ENCODE data around the gene FCER1G.
"Not testable (repeated sequence)": the region's sequence is repeated elsewhere in the genome, so short reads cannot be mapped to it uniquely, and the experiment has no call there.

Gene FCER1G

DNA sequence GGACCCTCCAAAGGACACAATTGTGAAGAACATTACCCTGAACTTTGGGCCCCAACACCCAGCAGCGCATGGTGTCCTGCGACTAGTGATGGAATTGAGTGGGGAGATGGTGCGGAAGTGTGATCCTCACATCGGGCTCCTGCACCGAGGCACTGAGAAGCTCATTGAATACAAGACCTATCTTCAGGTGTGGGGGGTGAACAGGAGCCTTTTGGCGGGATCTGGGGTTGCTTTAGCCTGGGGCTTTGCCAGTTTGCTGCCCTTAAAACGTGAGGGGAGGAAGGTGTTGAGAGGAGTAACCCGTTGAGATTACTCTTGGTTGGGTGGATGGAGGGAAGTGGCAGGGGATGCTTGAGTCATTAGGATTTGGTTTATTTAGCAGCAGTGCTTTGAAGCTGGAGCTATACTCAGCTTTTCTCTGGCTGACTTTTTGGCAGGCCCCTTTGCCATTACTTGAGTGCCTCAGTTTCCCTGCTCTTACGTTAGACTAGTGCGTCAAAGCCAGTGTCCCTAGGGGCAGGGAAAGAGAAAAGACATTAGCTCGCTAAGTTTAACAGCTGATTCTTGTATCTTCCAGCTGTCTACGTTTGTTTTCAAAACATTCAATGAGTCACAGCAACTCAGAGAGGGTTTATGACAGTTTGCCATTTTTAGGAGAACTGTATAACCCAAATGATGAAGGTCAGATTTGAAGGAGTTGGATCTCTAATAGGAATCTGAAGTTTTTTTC is 8.5 kb upstream of the FCER1G start:
- no peak for DNase-seq (ENCODE audit: low spot score)

GRCh38 chr1:161207173-161207572 is 7.9 kb upstream of the FCER1G start:
- DNase-seq (ENCODE audit: low spot score) = no peak

DNA sequence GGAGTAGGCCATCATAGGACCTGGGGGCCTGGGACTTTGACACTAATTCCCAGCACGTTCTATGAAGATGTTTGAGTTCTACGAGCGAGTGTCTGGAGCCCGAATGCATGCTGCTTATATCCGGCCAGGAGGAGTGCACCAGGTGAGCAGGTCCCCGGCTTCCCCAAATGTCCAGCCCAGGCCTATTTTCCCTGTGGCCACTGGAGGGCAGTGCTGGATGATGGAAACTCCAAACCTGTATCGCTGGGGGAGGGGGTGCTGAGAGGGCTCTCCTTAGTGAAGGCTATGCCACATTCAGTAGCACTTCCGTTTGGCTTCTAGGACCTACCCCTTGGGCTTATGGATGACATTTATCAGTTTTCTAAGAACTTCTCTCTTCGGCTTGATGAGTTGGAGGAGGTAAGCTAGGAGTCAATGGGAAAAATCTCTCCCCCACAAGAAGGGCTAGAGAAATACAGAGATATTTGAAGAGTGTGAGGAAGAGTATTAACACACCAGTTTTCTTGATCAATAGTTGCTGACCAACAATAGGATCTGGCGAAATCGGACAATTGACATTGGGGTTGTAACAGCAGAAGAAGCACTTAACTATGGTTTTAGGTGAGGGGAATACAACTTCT is 5.2 kb upstream of the FCER1G start:
- peak; percentile 82 for DNase-seq (ENCODE audit: low spot score)

- no peak for DNase-seq (ENCODE audit: low spot score)
These were observed 726 bp upstream of the FCER1G start for GRCh38 chr1:161214369-161214768.

DNA sequence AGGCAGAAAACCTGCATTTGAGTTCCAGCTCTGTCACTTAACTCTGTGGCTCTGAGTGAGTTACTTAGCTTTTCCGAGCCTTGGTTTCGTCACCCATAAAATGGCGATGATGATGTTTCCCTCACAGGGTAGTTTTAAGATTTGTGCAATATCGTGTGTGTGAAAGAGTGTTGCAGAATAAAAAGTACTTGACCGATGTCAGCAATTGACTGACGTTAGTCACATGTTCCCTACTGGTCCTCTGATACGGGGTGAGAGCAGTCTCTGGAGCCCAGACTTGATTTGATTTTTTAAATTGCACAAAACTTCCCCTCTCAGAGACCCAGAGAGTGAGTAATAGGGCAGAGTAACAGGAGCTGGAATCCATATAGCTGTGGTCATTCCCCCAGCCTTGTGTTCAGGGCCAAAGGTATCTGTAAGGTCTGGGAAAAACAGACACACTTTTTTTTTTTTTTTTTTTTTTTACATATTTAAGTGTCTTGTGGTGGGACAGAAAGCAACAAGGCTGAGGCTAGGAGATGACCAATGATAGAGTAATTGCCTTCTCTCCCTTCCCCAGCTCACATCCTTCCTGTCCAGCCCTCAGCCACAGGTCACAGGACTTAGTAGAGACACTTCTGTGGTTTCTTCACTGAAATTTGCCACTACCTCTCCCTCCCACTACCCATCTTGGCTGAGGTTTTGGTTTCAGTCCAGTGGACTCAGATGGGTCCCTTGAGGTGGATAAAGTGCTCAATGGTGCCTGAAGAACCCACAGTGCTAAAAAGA is 2.0 kb downstream of the FCER1G start:
- DNase-seq (ENCODE audit: low spot score) = no peak

DNA sequence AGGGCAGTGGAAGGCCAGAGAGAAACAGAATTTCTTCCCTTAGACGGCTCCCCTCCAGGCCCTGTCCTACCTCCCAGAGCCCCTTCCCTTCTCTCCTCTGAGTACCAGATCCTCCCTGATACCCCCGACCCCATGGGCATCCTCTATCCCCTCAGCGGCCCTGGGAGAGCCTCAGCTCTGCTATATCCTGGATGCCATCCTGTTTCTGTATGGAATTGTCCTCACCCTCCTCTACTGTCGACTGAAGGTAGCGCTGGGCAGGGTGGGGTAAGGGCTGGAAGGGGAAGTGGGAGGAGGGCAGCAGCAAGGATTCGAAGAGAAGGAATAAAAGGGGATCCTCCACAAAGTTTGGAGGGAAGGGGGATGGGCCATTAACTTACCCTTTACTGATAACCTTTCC is 2.7 kb downstream of the FCER1G start:
- DNase-seq (ENCODE audit: low spot score) = no peak

DNA sequence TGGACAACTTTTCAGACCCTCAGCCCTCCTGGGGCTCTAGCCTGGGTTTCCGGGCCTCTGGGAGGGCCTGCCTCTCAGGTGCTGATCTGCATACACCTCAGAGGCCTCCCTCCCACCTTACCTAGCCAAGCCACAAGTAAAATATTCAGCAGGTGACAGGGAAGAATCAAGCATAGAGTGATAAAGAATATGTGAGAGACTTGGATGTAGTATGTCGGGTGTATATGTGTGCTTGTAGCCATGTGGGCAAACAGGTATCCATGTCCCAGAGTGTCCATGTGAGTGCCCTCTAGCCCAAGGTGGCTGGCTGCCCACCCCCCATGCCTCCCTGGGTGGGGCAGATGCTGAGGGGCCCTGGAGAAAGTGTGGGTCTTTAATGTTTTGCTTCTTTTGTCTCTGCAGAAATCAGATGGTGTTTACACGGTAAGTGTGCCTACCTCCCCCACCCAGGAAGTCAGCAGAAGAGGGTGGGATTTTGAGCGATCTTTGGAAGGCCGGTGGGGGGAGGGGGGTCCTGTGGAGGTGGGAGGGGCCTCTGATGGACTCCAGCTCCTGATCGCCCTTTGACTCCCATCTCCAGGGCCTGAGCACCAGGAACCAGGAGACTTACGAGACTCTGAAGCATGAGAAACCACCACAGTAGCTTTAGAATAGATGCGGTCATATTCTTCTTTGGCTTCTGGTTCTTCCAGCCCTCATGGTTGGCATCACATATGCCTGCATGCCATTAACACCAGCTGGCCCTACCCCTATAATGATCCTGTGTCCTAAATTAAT is 3.4 kb downstream of the FCER1G start:
- no peak for DNase-seq (ENCODE audit: low spot score)

DNA sequence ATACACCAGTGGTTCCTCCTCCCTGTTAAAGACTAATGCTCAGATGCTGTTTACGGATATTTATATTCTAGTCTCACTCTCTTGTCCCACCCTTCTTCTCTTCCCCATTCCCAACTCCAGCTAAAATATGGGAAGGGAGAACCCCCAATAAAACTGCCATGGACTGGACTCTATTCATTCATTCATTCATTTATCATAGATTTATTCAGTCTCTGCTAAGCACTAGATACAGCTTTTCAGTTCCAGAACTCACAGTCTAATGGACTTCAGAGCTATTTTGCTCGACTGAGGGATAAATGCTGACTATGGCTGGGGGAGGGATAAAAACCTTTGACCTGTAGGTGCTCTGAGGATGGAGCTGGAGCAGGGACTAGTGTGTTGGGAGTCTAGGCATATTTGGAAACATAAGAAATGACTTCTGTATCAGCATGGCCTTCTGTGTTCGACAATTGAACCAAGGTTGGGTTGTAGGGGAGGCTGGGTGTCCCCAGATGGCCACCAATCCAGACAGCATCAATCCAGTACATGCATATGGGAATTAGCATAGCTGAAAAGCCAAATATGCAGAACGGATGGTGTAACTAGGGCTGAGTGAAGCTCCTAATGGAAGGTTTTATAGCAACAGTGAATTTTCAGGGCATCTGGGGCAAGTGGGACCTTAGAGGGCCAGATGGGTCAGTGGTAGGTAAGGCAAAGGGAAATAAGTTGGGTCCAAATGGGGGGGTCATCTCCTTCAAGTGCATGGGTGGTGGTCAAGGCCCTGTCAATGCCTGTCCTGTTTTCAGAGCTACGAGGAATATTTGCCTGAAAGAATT is 4.2 kb downstream of the FCER1G start:
- no peak for DNase-seq (ENCODE audit: low spot score)

GRCh38 chr1:161220002-161220401 is 4.9 kb downstream of the FCER1G start:
- no peak for DNase-seq (ENCODE audit: low spot score)

DNA sequence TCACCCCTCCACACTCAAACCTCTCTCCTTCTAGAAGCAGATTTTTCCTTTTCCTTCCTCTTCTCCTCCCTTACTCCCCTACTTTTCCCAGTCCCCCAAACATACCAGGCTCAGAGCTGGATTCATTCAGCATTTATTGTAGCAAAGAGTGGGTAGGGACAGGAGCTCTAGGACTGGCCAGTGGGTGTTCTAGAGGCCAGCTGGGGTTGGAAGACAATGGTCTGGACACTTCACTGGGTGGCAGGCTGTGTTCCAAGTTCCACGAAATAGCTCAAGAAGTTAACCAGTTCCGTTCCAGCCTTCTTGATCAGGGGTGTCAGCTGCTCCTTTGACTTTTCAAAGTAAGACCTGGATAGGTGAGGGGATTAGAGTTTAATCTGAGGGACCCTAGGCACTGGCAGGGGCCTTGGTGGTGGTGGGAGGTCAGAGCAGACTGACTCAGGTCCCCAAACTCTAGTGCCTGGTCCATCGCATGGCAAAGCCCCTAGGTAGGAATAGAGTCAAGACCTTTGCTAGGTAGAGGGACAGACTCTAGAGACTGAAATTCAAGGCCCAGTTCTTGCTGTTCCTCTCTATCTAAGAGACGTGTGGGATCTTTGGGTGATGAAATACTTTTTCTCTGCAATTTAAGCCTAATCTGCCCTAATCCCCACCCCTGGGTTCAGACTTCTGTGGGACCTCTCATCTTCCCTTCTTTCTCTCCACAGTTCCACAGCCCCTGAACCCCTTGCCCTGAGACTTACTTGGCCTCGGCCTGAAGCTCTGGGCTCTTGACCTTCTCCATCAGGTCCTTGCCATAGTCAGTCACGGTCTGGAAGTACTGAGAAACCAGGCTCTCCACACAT is 7.3 kb downstream of the FCER1G start:
- no peak for DNase-seq (ENCODE audit: low spot score)

DNA sequence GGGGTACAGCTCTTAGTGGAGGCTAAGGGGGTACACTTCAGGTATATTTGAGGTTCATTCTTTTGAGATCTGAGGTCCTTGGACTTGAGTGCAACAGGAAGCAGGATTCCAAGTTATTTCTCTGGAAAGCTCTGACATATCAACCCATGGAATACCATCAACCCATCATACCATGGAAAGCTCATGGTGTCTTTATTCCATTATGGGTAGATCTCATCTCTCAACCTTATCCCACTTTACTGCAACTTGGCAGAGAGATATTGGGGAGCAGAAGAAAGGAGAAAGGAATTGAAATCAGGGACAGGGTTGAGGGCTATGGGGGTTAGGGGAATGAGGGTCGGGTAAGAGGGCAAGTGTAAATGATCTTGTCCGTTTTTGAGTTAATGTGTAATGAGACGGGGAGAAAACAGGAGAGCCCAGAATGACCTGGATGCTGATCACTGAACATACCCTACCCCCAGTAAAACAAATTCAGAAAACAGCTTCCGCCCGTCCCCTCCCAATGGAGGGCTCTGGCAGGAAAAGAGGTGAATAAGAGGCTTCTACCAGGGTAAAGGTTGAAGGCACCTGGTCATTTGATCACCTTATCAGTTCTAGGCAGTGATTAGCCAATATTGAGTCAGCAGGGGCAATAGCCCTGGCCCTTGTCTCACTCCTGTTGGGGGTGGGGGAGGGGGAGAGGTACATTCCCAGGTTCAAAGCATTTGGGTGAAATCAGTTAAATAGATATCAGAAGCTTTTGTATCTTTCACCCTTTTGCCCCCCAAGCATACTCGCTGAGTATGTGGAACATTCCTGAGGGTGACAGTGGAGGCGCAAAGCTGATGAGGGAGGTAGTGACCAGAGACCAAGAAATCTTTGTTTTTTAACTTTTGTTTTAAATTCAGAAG is 9.0 kb downstream of the FCER1G start:
- no peak for DNase-seq (ENCODE audit: low spot score)

DNA sequence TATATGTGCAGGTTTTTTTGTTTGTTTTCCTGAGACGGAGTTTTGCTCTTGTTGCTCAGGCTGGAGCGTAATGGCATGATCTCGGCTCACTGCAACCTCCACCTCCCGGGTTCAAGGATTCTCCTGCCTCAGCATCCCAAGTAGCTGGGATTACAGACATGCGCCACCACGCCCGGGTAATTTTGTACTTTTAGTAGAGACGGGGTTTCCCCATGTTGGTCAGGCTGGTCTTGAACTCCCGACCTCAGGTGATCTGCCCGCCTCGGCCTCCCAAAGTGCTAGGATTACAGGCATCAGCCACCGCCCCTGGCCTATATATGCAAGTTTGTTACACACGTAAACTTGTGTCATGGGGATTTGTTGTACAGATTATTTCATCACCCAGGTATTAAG is 9.6 kb downstream of the FCER1G start:
- DNase-seq (ENCODE audit: low spot score) = not testable (repeated sequence)

- no peak for DNase-seq (ENCODE audit: low spot score)
These were observed 10.1 kb downstream of the FCER1G start for GRCh38 chr1:161225178-161225533.

DNA sequence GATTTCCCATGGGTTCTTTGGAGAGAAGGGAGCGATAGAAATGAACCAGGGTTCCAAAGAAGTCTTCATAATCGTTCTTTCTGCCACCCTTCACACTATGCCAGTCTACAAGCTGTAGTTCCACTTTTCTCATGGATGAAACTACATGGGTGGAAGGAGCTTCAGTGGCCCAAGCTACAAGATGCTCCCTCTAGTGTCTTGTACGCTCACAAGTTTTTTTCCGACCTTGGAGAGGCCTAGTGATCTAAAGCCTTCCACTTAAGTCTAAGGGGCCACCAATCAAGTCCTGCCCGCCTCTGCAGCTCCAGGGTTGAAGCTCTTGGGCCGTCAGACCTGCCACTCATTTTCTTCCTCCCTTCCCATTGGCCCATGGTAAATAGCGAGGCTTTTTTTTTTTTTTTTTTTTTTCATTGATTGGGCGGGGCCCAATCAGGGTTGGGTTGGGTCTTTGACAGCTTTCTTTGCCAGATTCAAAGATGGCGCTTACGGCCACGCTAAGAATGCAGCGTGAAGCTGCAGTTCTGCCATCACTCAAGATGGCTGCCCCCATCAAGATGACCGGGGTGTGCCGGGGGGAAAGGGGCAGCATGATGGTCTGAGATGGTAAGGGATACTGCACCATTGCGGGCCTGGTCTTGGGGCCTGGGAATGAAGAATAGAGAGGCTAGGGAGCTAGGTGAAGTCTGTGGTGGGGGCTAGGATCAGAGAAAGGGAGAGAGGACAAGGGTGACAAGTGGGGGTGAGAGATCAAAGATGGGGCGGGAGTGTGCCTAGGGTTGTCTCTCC is 10.6 kb downstream of the FCER1G start, which contains the start of gene TOMM40L:
Gene TOMM40L (plus strand): TSS at position 527 of the 786 bp plus-strand sequence. CDS start 430 bp downstream, outside the sequence.
- DNase-seq (ENCODE audit: low spot score) = peak; percentile 100

DNA sequence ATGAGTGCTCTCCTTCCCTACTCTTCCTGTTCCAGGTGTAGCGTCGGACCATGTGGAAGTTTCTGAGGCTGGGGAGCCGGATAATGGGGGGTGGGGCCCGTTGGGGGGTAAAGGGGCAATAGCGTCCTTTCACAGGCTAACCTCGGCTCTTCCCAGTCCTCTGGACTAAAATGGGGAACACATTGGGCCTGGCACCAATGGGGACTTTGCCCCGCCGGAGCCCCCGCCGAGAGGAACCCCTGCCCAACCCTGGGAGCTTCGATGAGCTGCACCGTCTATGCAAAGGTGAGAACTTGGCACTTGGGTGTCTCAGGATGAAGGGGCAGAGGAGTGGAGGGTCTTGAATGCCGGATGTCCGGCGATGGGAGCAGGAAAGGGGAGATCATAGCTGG is 11.2 kb downstream of the FCER1G start:
- peak; percentile 38 for DNase-seq (ENCODE audit: low spot score)

DNA sequence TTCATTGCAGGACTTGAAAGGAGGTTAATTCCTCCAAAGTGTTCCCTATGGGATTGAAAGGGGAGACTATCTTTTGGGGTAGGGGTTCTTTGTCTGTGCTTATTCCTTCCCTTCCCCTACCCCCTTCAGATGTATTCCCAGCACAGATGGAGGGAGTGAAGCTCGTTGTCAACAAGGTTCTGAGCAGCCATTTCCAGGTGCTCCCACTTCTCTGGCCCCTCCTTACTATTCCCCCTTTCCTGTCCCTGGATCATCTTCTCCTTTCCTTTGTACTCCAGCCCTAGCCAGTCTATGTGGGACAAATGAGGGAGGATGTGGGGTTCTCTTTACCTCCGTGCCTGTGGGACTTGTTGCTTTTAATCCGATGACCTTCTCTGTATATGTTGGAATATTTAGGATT is 11.7 kb downstream of the FCER1G start:
- peak; percentile 31 for DNase-seq (ENCODE audit: low spot score)

- peak; percentile 87 for DNase-seq (ENCODE audit: low spot score)
These were observed 12.2 kb downstream of the FCER1G start for GRCh38 chr1:161227196-161227871.

- no peak for DNase-seq (ENCODE audit: low spot score)
These were observed 12.9 kb downstream of the FCER1G start for GRCh38 chr1:161228032-161228431.
